Activated CD8-positive, alpha-beta memory T cell treated with anti-CD3 and anti-CD28 coated beads for 48 hours (primary cell): ENCODE data around the gene RIN3.
"Not testable (repeated sequence)": the region's sequence is repeated elsewhere in the genome, so short reads cannot be mapped to it uniquely, and the experiment has no call there.

Source experiments
- DNase-seq, 3 experiments: peaks; one replicate each; pipeline ENCODE4 v3.0.0-alpha.2; 2020; ENCODE audit warnings: low read depth in 2 of 3, low spot score in 2 of 3

RIN3 gene

DNA sequence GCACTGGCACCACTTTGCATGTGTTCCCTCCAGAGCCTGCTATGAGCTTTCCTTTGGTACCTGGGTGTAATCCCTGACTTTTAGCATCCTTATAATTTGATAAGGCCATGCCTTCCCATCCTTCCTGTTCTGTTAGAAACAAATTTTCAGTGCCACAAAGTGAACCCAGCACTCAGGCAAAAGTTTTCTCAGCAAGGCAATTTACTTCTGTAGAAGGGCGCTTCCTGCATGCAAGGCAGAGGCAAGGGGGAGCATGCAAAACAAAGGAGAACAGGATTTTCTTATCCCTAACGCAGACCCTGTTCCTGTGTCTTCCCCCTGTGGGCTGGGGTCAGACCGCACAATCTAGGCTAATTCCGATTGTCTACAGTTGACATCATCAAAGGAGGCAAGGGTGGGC, 108.7 kb downstream of the RIN3 start:
- DNase-seq = no peak

GRCh38 chr14:92624764-92625163, 111.2 kb downstream of the RIN3 start:
- no peak for DNase-seq

DNA sequence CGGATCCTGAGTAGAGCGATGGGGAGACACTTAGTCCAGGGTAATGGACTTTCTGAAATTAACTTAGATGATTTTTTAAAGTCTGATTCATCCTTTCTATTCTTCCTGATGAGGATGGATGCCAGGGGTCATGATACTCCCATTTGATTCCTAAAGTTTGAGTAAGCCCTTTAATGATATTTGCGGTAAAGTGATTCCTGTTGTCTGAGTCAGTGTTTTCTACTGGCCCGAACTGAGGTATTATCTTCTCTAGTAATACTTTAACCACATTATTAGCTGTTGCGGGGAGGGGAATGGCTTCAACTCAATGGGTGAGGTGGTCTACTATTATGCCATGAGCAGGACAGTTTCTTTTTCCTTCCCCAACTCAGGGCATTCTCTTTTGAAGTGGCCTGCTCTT, 111.6 kb downstream of the RIN3 start:
- DNase-seq = no peak

DNA sequence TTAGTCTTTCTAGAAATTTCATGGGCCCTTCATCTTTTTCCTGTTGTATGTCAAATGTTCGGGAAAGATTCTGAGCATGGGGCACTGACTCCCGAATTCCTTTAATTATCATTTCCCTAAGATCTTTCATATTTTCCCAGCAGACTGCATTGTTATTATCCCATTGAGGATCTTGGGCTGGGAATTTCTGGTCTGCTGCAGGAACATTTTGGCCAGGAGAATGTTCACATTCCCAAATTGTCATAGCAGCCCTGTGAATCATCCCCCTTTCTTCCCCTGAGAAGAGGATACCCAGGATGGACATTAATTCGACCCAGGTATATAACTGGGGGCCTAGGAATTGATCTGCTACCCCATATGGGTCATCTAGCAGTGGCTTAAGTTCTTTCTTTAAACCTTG, 112.5 kb downstream of the RIN3 start:
- no peak for DNase-seq

GRCh38 chr14:92627707-92628215, 114.2 kb downstream of the RIN3 start:
- no peak for DNase-seq

DNA sequence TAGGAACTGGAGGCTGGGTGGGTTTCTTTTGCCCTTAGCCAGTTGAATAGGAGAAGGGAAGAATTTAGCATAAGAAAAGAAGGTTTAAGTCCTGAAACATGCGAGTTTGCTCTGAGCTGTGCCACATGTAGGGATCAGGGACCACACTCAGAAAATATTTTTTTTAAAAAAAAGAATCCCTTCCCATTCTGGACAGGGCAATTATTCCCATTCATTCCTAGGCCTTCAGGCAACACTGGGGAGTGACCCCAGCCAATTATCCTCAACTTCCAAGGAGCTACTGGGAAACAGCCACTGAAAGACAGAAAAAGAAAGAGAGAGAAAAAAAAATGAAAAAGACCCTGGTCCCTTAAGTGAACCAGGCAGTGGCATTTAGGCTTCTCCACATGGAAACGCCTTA, 115.1 kb downstream of the RIN3 start:
- no peak for DNase-seq

DNA sequence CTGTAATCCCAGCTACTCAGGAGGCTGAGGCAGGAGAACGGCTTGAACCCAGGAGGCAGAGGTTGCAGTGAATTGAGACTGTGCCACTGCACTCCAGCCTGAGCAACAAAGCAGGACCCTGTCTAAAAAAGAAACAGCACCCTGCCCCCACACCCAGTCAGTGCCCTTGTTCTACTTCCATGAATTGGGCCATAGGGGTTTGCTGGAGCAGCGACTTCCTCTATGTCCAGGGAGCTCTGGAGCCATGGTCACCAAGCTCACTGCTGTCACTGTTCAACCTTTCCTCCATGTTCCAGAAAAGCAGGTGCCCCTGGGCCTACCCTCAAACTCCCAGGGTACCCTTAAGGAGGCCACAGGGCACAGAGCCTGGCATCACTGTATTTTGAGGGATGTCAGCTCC, 116.8 kb downstream of the RIN3 start:
- DNase-seq = no peak

DNA sequence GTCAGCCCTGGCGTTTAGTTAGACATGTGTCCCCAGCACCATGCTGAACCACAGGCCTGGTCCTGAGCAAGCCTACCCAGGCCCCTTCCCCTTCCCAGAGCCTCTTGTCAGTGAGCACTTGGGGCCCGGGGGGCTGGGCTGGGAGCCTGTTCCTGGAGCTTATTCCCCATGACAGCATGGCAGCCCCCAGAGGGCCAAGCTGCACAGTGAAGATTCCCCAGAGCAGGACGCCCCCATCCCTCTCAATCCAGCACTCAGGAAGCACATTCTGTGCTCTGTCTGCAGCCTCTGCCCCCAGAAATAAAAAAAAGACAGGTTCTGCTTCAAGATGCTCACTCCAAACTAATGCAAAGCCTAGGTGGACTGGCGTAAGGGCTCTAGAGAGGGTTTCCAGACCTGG, 117.5 kb downstream of the RIN3 start:
- no peak for DNase-seq

DNA sequence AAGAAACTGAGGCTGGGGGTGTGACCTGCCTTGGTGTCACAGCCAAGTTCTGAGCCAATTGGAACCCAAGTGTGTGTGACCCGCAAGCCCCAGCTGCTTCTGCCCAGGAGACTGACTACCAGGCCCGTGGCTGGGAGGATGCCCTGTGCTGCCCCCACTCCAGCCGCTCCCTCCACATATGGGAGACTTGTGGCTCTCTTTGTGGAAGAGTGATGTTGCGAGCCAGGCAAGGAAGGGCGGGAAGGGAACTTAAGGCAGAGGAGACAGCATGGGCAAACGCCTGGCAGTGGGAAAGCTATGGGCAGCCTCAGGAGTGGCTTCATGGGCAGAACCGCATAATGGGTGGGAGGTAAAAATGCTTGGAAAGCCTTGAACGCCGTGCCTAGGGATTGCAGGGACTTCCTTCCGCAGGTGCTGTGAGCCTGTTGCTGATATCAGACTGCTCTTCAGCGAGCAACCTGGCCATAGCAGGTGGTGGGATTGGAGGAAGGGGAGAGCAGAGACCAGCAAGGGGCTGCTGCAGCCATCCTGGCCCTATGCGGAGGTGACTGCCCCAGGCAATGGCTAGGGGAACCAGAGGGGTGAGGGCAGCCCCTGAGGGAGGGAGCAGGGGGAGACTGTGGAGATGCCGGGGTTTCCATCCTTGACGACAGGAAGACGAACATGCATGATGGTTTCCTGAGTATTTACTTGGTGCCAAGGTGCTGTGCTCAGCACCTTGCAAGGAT, 119.1 kb downstream of the RIN3 start:
- no peak for DNase-seq

GRCh38 chr14:92633274-92633616, 119.7 kb downstream of the RIN3 start:
- no peak for DNase-seq

GRCh38 chr14:92633724-92634123, 120.1 kb downstream of the RIN3 start:
- no peak for DNase-seq

- DNase-seq = no peak
These were observed 121.5 kb downstream of the RIN3 start for GRCh38 chr14:92635031-92635430.

DNA sequence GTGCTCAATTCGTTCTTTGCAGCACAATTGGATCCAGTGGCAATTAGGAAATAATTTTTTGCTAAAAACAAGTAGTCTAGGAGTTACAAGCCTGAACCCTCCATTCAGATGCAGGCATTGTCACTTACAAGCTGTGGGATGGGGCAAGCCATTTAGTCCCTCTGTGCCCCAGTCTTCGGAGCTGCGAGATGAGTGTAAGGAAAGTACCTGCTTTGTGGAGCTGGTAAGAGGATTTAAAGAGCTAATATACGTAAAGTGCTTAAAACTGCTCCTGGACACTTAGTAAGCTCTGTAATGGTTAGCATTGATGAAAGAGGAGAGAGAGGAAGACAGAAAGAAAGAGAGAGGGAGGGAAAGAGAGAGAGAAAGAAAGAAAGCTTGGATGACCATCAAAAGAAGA, 122.3 kb downstream of the RIN3 start:
- no peak for DNase-seq

- DNase-seq = no peak
These were observed 123.6 kb downstream of the RIN3 start for GRCh38 chr14:92637228-92637627.

GRCh38 chr14:92637864-92638263, 124.3 kb downstream of the RIN3 start:
- no peak for DNase-seq

DNA sequence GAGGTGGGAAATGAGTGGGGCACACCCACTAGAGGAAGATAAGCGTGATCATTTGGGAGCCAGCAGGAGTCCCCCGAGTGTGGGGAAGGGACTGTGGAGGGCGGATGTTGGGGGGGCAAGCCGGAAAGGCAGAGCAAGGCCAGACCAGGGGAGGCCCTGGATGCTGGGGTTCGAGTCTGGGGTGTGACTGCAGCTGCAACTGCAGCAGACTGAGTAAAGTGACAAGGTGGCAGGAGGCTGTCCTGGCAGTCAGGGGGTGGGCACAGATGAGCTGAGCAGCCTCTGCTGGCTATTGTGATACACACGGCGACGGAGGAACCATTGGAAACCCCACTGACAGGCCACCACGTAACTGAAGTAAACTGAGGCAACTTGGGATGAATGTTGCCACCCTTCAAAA, 124.7 kb downstream of the RIN3 start:
- DNase-seq = no peak

DNA sequence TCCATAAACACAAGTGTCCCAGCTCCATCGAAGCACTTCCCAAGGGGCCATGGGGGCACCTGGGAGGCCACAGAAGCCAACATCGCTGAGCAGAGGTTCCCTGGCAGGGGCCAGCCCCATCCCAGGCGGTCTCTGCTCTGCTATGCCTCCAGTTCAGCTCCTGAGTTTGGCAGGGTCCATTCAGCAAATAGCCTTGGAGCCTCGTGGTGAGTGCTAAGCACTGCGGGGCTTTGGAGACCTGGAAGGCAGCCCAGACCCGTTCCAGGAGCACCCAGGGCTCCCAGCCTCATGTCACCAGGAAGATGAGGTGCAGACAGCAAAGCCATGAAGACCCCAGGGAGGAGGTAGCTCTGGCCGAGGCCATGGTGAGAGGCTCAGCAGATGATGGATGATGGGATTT, 125.3 kb downstream of the RIN3 start:
- no peak for DNase-seq

- DNase-seq = not testable (repeated sequence)
These were observed 126.0 kb downstream of the RIN3 start for GRCh38 chr14:92639472-92640117.

- no peak for DNase-seq
These were observed 127.7 kb downstream of the RIN3 start for GRCh38 chr14:92641306-92641705.

- no peak for DNase-seq
These were observed 130.8 kb downstream of the RIN3 start for GRCh38 chr14:92644171-92644969.

DNA sequence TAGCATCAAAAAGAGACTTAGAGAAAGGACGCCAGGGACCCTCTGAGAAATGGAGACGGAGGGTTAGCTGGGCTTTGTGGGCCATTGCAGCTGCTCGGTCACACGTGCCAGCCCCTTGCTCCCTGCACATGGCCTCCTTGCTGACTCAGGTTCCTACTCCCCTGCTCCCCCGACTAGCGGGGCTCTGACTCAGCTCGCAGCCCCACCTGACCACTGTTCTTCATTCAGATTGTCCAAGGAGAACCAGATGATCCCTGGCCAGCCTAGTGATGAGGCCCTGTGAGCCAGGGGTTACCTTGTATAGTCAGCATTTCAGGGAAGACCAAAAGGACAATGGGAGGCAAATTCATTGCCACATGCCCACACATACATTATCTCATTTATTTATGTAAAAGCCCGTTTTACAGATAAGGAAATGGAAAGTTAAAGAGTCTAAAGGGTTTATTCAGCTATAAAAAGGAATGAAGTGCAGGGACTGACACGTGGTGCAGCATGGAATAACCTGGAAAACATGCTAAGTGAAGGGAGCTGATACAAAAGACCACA, 131.5 kb downstream of the RIN3 start:
- no peak for DNase-seq
